ENCODE measurements around the gene DHX8.

DNA sequence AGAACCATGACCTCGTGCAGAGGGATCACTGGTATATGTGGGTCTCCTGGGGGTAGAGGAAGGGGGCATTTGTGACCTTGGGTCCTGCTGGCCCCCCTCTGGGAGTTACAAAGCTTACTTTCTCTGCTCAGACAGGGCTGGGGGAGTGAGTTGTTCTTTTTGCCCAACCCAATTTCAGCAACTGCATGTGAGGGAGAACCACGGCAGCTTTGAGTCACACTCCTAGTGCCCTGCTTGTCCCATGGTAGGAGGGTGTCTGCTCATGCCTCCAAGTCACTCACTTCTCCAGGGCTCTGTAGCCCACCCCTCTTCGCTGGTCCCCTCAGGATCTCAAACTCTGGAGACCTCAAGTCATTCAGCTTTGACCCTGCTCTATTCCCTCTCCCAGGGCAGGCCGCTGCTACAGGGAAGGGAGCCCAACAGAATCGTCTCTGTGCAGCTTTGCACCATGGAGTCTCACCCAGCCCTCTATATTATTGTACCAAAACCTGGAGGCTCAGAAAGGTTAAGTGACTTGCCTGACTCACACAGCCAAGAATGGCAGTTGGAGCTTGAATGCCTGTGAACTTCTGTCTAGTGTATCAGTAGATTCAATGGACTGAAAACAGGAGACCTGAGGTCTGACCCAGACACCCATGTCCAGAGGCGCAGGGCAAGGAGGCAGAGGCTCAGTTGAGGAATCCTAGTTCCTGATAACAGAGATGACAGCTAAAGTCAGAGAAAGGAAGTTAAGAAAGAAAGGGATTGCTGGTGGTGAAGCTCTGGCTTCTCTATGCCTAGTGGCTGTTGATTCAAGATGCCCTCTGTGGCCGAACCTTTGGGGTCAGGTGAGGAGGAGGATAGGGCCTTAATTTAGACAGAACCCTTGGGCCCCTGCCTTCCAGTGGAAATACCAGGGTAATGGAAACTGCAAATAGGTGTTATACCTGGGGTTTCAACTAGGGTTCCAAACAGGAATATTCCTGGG, 77.0 kb downstream of the DHX8 start:
- TF ChIP-seq POLR2A (IDR thresholded peaks at IDR 0.05; ENCODE audit: low read depth, low read length) = no peak
- TF ChIP-seq SPI1 (IDR thresholded peaks at IDR 0.05; ENCODE audit: low read depth, low read length) = no peak
- TF ChIP-seq POLR2AphosphoS5 (IDR thresholded peaks at IDR 0.05; ENCODE audit: low read depth, low read length) = no peak
- no peak for TF ChIP-seq TAF1 (IDR thresholded peaks at IDR 0.05; ENCODE audit: low read depth, low read length)
- no peak for TF ChIP-seq PAX5 (IDR thresholded peaks at IDR 0.05; ENCODE audit: insufficient read depth, low read length, severe bottlenecking)

All from GM12891 (cell line).